Glutamatergic neuron (in vitro differentiated cells): ENCODE data around the gene LIPC. TPM values are rescaled to one million over a fixed set of nuclear protein-coding genes. Genes with fewer than 3 reads are reported as not detected.

Experiments
- DNase-seq: peaks from one replicate; pipeline ENCODE4 v3.0.0; 2022
- H3K27ac Mint-ChIP-seq: one replicate; pipeline ENCODE4 v1.8.0; 2020; ENCODE audit warnings: mild to moderate bottlenecking, mixed read lengths, inconsistent platforms; ENCODE audit not compliant: unreplicated experiment
- H3K27me3 Mint-ChIP-seq: one replicate; pipeline ENCODE4 v1.8.0; 2020; ENCODE audit warnings: mild to moderate bottlenecking, moderate library complexity, mixed read lengths, inconsistent platforms; ENCODE audit not compliant: unreplicated experiment
- H3K36me3 Mint-ChIP-seq: one replicate; pipeline ENCODE4 v1.8.0; 2020; ENCODE audit warnings: mild to moderate bottlenecking, mixed read lengths, inconsistent platforms; ENCODE audit not compliant: unreplicated experiment
- H3K4me1 Mint-ChIP-seq: one replicate; pipeline ENCODE4 v1.8.0; 2020; ENCODE audit warnings: mild to moderate bottlenecking, low read depth, mixed read lengths, inconsistent platforms; ENCODE audit not compliant: unreplicated experiment
- H3K4me3 Mint-ChIP-seq: one replicate; pipeline ENCODE4 v1.8.0; 2020; ENCODE audit warnings: mild to moderate bottlenecking, mixed read lengths, inconsistent platforms; ENCODE audit not compliant: unreplicated experiment
- H3K9me3 Mint-ChIP-seq: one replicate; pipeline ENCODE4 v1.8.0; 2020; ENCODE audit warnings: mild to moderate bottlenecking, moderate library complexity, mixed read lengths, inconsistent platforms; ENCODE audit not compliant: unreplicated experiment
- CTCF ChIP-seq: fragments of 200-600 bp; sonication (generic); IDR thresholded peaks from one replicate; pipeline ENCODE4 v1.5.0; 2021; ENCODE audit not compliant: partially characterized antibody, unreplicated experiment
- total RNA-seq: library from RNA; stranded (reverse); fragmentation: NEBNext Ultra II Directional; extraction: Animal tissue kit (Norgen Biotek cat#: 25700); gene quantifications from one replicate; pipeline ENCODE4 v1.2.1, GENCODE V29; 2021; ENCODE audit not compliant: unreplicated experiment

Gene LIPC
- total RNA-seq, 1 donor from 2014 or later = not detected

GRCh38 chr15:58392141-58392540, 39.6 kb upstream of the LIPC start:
- Mint-ChIP-seq H3K36me3 (no peaks in the 10 kb centered on the region), H3K9me3 (no peaks in the 10 kb centered on the region), H3K27me3 (no peaks in the 10 kb centered on the region), H3K4me1 (peaks cover 3% of the 10 kb centered on the region), H3K4me3 (no peak overlapping the region), H3K27ac (no peak overlapping the region)
- no peak for TF ChIP-seq CTCF
- DNase-seq = no peak

- Mint-ChIP-seq H3K4me1 (peaks cover 3% of the 10 kb centered on the region), H3K27ac (no peak overlapping the region), H3K4me3 (no peak overlapping the region), H3K36me3 (no peaks in the 10 kb centered on the region), H3K27me3 (no peaks in the 10 kb centered on the region), H3K9me3 (no peaks in the 10 kb centered on the region)
- DNase-seq = no peak
- TF ChIP-seq CTCF = no peak
Observed at GRCh38 chr15:58392611-58393161, 39.1 kb upstream of the LIPC start.

- DNase-seq = no peak
- Mint-ChIP-seq H3K27ac (no peak overlapping the region), H3K9me3 (no peaks in the 10 kb centered on the region), H3K4me3 (no peak overlapping the region), H3K4me1 (peaks cover 3% of the 10 kb centered on the region), H3K27me3 (no peaks in the 10 kb centered on the region), H3K36me3 (no peaks in the 10 kb centered on the region)
- no peak for TF ChIP-seq CTCF
Observed at GRCh38 chr15:58393241-58393662, 38.5 kb upstream of the LIPC start.

- H3K27ac Mint-ChIP-seq = no peak overlapping the region
Observed at GRCh38 chr15:58396181-58396580, 35.6 kb upstream of the LIPC start.

More at GRCh38 chr15:58396181-58396580, 35.6 kb upstream of the LIPC start:
- DNase-seq = no peak
- no peaks in the 10 kb centered on the region for H3K36me3 Mint-ChIP-seq
- no peak for TF ChIP-seq CTCF
- H3K9me3 Mint-ChIP-seq = no peaks in the 10 kb centered on the region
- peaks cover 5% of the 10 kb centered on the region for H3K4me1 Mint-ChIP-seq
- H3K27me3 Mint-ChIP-seq = no peaks in the 10 kb centered on the region
- no peak overlapping the region for H3K4me3 Mint-ChIP-seq
